ENCODE data around the gene COG5. TPM values are rescaled to one million over a fixed set of nuclear protein-coding genes. Genes with fewer than 3 reads are reported as not detected.

Gene COG5
- total RNA-seq, 2 experiments from 2014 or later: 38.9 to 40.7 TPM

DNA sequence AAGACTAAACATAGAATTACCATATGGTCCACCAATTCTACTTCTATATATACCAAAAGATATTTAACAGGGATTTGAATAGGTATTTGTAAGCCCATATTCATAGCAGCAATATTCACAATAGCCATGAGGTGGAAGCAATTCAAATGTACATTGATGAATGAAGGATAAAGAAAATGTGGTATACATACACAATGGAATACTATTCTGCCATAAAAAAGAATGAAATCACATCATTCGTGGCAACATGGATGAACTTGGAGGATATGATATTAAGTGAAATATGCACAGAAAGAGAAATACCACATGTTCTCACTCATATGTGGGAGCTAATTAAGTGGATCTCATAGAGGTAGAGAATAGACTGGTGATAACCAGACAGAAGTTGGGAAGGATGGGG lies 128.0 kb downstream of the COG5 start:
- H3K27ac Mint-ChIP-seq: no peak overlapping the region
- no peak for DNase-seq
- H3K9me3 Mint-ChIP-seq: peaks cover 9% of the 10 kb centered on the region
- CTCF ChIA-PET: no interaction called here
- H3K36me3 Mint-ChIP-seq: peaks cover 19% of the 10 kb centered on the region
- no peak overlapping the region for H3K4me3 Mint-ChIP-seq
- H3K27me3 Mint-ChIP-seq: no peaks in the 10 kb centered on the region
- H3K4me1 Mint-ChIP-seq (ENCODE audit: low read depth): no peaks in the 10 kb centered on the region
- intact Hi-C loops (cut with micrococcal nuclease): no loop called here
- POLR2A ChIA-PET: no interaction called here

DNA sequence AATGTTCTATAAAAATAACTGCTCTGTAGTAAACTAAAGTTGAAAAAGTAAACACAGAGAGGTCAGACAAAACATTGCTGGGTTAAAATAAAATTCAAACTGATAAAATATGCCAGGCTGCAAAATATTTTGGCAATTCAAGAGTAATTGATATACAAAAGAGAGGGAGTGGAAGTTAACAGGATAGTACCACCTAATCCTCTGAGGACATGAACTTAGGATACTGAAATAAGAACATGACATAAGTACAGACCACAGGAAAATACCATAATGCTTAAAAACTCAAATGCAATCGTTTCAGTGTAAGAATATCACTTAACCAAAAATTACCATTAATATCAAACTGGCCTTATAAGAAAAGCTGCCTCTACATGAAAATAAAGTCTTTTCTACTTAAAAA lies 131.5 kb downstream of the COG5 start:
- no peak overlapping the region for H3K4me3 Mint-ChIP-seq
- CTCF ChIA-PET: no interaction called here

DNA sequence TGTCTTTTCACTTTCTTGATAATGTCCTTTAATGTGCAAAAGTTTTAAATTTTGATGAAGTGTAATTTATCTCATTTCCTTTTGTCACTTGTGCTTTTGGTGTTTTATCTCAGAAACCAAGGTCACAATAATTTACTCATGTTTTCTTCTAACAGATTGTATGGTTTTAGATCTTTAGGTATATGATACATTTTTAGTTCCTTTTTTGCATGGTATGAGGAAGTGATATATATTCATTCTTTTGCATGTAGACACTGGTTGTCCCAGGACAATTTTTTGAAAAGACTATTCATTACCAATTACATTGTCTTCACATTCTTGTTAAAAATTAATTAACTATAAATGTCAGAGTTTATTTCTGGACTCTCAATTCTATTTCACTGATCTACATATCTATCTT lies 133.7 kb downstream of the COG5 start:
- Mint-ChIP-seq H3K36me3 (peaks cover 17% of the 10 kb centered on the region), H3K27me3 (no peaks in the 10 kb centered on the region), H3K4me1 (ENCODE audit: low read depth) (peaks cover 2% of the 10 kb centered on the region), H3K4me3 (no peak overlapping the region), H3K9me3 (peaks cover 4% of the 10 kb centered on the region), H3K27ac (no peak overlapping the region)
- DNase-seq: no peak
- intact Hi-C loops (cut with micrococcal nuclease): no loop called here
- CTCF ChIA-PET: no interaction called here
- POLR2A ChIA-PET: no interaction called here

More for the DNA sequence above, 131.5 kb downstream of the COG5 start:
- Mint-ChIP-seq H3K36me3 (peaks cover 25% of the 10 kb centered on the region), H3K27ac (no peak overlapping the region), H3K9me3 (peaks cover 9% of the 10 kb centered on the region), H3K27me3 (no peaks in the 10 kb centered on the region), H3K4me1 (ENCODE audit: low read depth) (peaks cover 2% of the 10 kb centered on the region)
- intact Hi-C loops (cut with micrococcal nuclease): no loop called here
- DNase-seq: no peak
- POLR2A ChIA-PET: no interaction called here

DNA sequence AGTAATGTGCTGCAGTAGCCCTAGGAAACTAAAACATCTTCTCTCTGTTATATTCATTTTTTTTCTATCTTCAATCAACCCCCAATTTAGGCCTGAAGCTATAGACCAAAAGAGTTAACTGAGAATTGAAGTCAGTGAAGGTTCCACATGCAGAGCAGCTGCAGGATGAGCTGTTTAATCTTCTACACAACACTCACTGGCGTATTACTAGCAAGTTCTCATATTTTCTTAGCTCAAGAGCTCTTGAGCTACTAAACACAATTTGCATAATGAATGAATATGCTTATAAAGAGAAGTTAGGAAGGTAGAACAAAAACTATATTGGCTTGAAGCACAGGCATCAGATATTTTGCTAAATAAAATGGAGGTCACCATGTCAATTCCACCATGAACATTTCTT lies 135.1 kb downstream of the COG5 start:
- DNase-seq: no peak
- intact Hi-C loops (cut with micrococcal nuclease): no loop called here
- Mint-ChIP-seq H3K4me1 (ENCODE audit: low read depth) (peaks cover 2% of the 10 kb centered on the region), H3K36me3 (peaks cover 11% of the 10 kb centered on the region), H3K27ac (no peak overlapping the region), H3K27me3 (no peaks in the 10 kb centered on the region), H3K4me3 (no peak overlapping the region), H3K9me3 (no peaks in the 10 kb centered on the region)
- ChIA-PET POLR2A (no interaction called here), CTCF (no interaction called here)

DNA sequence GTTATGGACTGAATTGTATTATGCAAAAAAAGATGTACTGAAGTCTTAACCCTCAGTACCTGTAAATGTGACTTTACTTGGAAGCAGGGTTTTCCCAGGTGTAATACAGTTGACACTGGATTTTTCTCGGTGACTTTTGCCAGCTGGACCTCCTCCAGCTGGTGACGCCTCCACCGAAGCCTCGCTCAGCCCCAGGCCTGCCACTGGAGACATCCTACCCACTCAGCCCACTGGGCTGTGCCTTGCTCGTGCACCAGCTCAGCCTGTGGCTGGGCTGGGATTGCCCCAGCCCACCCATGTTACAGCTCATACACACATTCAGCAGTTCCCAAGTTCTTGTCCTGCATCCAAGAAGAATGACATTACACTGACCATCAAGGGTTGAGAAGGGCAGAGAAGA lies 136.3 kb downstream of the COG5 start:
- Mint-ChIP-seq H3K4me3 (no peak overlapping the region), H3K4me1 (ENCODE audit: low read depth) (peaks cover 2% of the 10 kb centered on the region), H3K27ac (no peak overlapping the region), H3K9me3 (no peaks in the 10 kb centered on the region), H3K27me3 (no peaks in the 10 kb centered on the region), H3K36me3 (peaks cover 11% of the 10 kb centered on the region)
- ChIA-PET CTCF (no interaction called here), POLR2A (no interaction called here)
- no peak for DNase-seq
- intact Hi-C loops (cut with micrococcal nuclease): no loop called here

DNA sequence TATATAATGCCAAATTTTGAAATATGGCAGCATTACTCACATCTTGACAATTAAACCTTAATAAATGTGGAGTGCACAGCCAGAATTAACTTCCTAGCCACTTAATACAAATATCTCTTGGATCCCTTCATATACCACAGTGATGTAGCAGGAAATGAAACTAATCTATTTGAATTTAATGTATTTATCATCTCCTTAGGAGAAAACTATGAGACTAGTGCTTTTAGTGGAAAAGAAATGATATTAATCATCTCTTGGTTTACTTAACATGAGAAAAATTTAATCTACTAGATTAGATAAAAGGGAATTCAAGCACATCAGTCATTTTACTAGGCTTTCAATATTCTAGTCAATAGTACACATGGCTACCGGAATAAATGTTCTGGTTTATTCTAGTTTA lies 149.5 kb downstream of the COG5 start:
- CTCF ChIA-PET: no interaction called here
- H3K9me3 Mint-ChIP-seq: no peaks in the 10 kb centered on the region
- H3K27ac Mint-ChIP-seq: no peak overlapping the region
- no peaks in the 10 kb centered on the region for H3K4me1 Mint-ChIP-seq (ENCODE audit: low read depth)
- POLR2A ChIA-PET: no interaction called here
- DNase-seq: no peak
- intact Hi-C loops (cut with micrococcal nuclease): no loop called here
- peaks cover 12% of the 10 kb centered on the region for H3K36me3 Mint-ChIP-seq
- no peaks in the 10 kb centered on the region for H3K27me3 Mint-ChIP-seq
- H3K4me3 Mint-ChIP-seq: no peak overlapping the region

DNA sequence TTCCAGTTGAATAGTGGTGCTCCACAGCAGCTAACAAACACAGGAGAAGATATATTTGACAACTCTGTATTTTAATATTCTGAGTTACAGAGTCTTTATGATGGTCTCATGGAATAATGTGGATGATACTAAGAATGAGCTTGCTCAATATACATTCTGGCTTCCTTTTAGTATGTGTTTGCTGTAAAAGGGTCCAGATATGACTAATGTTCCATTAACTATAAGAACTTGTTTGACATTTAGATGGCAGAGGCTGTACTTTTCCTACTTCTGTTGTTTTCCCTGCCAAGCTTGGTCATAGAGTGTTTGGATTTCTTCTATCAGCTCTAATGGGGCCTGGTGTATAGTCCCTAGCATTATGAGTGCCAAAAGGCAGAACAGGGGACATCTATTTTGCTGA lies 155.4 kb downstream of the COG5 start:
- ChIA-PET CTCF (interaction anchor here (0.5 kb wide), 1 partner anchor 76 kb away, joined by 4 read pairs; no protein-coding TSS in a partner anchor), POLR2A (interaction anchor here (0.6 kb wide), 1 partner anchor 685 kb away, joined by 3 read pairs; no protein-coding TSS in a partner anchor)
- Mint-ChIP-seq H3K4me3 (no peak overlapping the region), H3K36me3 (peaks cover 27% of the 10 kb centered on the region), H3K9me3 (no peaks in the 10 kb centered on the region), H3K4me1 (ENCODE audit: low read depth) (peaks cover 10% of the 10 kb centered on the region), H3K27me3 (no peaks in the 10 kb centered on the region), H3K27ac (no peak overlapping the region)
- DNase-seq: no peak
- intact Hi-C loops (cut with micrococcal nuclease): no loop called here

DNA sequence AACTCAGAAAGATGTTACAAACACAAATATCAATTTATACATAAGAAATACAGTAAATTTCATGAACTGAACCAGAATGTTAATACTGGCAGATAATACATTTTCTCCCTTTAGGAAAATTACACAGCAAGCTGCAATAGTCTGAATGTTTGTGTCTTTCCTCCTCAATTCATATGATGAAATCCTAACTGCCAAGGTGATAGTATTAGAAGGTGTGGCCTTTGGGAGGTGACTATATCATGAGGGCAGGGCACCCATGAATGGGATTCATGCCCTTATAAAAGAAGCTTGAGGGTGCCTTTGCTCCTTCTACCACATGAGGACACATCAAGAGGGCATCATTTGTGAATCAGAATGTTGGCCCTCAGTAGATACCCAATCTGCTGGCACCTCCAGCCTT lies 158.2 kb downstream of the COG5 start:
- Mint-ChIP-seq H3K27ac (no peak overlapping the region), H3K4me3 (no peak overlapping the region), H3K9me3 (no peaks in the 10 kb centered on the region), H3K27me3 (no peaks in the 10 kb centered on the region), H3K4me1 (ENCODE audit: low read depth) (peaks cover 10% of the 10 kb centered on the region), H3K36me3 (peaks cover 30% of the 10 kb centered on the region)
- no peak for DNase-seq
- CTCF ChIA-PET: interaction anchor here (0.6 kb wide), 1 partner anchor 362 kb away, joined by 3 read pairs; no protein-coding TSS in a partner anchor
- intact Hi-C loops (cut with micrococcal nuclease): no loop called here
- POLR2A ChIA-PET: interaction anchor here (0.7 kb wide), 1 partner anchor 13 kb away, joined by 3 read pairs; no protein-coding TSS in a partner anchor

DNA sequence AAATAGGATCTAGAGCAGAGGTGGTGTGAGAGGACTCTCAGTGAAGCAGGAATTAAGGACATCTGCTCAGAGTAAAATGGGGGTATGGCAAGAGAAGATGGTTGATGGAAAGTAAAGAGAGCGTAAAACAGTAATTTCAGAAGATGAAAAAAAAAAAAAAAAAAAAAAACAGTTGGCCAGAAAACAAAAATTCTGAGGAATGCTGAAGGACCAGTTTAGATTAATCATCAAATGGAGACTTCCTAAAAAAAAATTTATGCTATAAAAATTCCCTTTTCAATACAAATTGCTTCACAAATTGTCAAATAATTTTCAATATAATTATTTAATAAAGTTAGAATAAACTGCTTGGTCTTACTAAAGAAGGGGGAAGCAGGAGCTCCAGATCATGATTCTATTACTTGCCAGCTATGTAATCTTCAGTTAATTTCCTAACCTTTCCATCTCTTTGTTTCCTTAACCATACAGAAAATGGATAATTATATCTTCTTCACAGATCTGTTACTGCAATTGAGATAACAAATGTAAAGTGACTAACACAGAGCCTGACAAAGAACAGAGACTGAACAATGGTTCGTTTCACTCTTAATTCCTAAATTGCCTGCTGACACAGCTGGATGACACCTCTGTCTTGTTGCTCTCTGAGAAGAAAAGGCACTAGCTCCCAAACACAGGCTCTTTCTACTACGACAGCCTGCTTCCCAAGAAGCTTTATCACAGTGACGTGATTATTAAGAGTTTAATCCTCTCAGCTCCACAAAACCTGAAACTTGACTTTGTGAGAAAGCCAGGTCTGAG lies 158.8 kb downstream of the COG5 start:
- no peak overlapping the region for H3K27ac Mint-ChIP-seq
- H3K9me3 Mint-ChIP-seq: no peaks in the 10 kb centered on the region
- no peak overlapping the region for H3K4me3 Mint-ChIP-seq
- ChIA-PET POLR2A (interaction anchor here (0.7 kb wide), 1 partner anchor 12 kb away, joined by 3 read pairs; no protein-coding TSS in a partner anchor), CTCF (no interaction called here)
- H3K4me1 Mint-ChIP-seq (ENCODE audit: low read depth): peaks cover 10% of the 10 kb centered on the region
- no peaks in the 10 kb centered on the region for H3K27me3 Mint-ChIP-seq
- peaks cover 28% of the 10 kb centered on the region for H3K36me3 Mint-ChIP-seq
- intact Hi-C loops (cut with micrococcal nuclease): no loop called here
- DNase-seq: no peak

DNA sequence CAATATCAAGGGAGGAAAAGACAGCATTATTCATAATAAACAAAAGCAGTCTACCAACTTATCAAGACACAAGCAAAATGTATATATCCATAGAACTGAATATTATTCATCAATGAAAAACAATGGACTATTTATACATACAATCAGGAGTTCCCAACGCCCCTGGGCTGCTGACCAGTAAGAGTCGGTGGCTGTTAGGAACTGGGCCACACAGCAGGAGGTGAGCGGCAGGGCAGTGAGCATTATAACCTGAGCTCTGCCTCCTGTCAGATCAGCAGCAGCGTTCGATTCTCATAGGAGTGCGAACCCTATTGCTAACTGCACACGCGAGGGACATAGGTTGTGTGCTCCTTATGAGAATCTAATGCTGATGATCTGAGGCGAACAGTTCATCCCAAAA lies 165.6 kb downstream of the COG5 start:
- CTCF ChIA-PET: no interaction called here
- Mint-ChIP-seq H3K4me3 (no peak overlapping the region), H3K9me3 (no peaks in the 10 kb centered on the region), H3K27ac (no peak overlapping the region), H3K27me3 (no peaks in the 10 kb centered on the region), H3K4me1 (ENCODE audit: low read depth) (no peaks in the 10 kb centered on the region), H3K36me3 (peaks cover 14% of the 10 kb centered on the region)
- POLR2A ChIA-PET: no interaction called here
- intact Hi-C loops (cut with micrococcal nuclease): no loop called here
- no peak for DNase-seq

DNA sequence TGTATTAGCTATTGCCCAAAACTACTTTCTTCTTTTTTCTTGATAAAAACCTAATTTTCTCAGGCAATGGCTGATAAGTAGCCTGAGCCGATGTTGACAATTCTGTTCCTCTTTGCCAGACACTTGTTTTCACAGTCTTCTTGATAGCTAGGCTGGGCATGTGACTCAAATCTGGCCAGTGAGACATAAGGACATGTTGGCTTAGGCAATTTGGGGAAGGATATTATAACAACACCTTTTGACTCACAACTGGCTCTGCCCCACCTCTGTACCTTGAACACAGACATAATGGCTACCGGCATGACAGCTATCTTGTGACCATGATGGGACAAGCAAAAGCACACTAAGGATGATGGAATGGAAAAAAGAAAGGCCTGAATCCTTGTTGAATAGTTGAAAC lies 166.7 kb downstream of the COG5 start:
- intact Hi-C loops (cut with micrococcal nuclease): no loop called here
- ChIA-PET POLR2A (no interaction called here), CTCF (interaction anchor here (1.0 kb wide), 1 partner anchor 52 kb away, joined by 3 read pairs; no protein-coding TSS in a partner anchor)
- no peak overlapping the region for H3K4me3 Mint-ChIP-seq
- DNase-seq: no peak
- no peak overlapping the region for H3K27ac Mint-ChIP-seq
- H3K4me1 Mint-ChIP-seq (ENCODE audit: low read depth): no peaks in the 10 kb centered on the region
- H3K9me3 Mint-ChIP-seq: no peaks in the 10 kb centered on the region
- peaks cover 11% of the 10 kb centered on the region for H3K36me3 Mint-ChIP-seq
- no peaks in the 10 kb centered on the region for H3K27me3 Mint-ChIP-seq

DNA sequence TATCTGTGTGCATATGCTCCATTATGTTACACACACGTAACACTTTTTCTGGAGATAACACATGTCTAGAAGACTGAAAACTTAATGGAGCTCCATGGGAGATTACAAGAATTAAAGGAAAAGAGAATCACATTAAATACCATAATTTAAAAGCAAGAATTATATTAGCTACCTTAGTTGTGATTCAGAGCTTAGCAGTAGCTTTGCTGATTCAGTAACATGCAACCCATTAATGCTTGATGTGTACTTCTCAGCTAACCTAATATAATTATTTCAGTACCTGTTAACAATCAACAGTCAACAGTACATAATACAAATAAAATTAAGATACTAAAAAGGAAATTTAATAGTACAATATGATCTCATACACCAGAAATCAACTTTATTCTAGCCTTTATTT lies 167.6 kb downstream of the COG5 start:
- H3K4me1 Mint-ChIP-seq (ENCODE audit: low read depth): no peaks in the 10 kb centered on the region
- intact Hi-C loops (cut with micrococcal nuclease): no loop called here
- no peaks in the 10 kb centered on the region for H3K27me3 Mint-ChIP-seq
- peaks cover 8% of the 10 kb centered on the region for H3K36me3 Mint-ChIP-seq
- no peak for DNase-seq
- H3K4me3 Mint-ChIP-seq: no peak overlapping the region
- H3K27ac Mint-ChIP-seq: no peak overlapping the region
- CTCF ChIA-PET: interaction anchor here (1.0 kb wide), 1 partner anchor 51 kb away, joined by 3 read pairs; no protein-coding TSS in a partner anchor
- no peaks in the 10 kb centered on the region for H3K9me3 Mint-ChIP-seq
- POLR2A ChIA-PET: no interaction called here

DNA sequence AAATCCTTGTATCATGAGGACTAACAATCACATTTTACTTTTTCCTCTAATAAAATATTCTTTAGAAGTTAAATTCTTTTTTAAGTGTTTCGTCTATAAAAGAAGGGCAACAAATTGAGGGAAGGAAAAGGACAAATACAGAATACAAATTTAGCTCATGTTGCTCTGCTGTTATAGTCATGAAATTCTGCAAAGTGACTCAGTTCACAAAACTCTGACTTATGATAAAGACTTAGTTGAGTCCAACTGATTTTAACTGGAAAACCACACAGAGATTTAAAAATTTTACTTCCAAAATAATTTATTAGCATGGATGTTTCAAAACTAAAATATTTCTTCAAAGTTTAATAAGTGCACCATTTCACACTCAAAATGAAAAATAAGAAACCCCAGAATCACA lies 168.9 kb downstream of the COG5 start:
- no peak for DNase-seq
- H3K4me1 Mint-ChIP-seq (ENCODE audit: low read depth): no peaks in the 10 kb centered on the region
- ChIA-PET POLR2A (no interaction called here), CTCF (no interaction called here)
- no peaks in the 10 kb centered on the region for H3K9me3 Mint-ChIP-seq
- no peak overlapping the region for H3K27ac Mint-ChIP-seq
- H3K4me3 Mint-ChIP-seq: no peak overlapping the region
- no peaks in the 10 kb centered on the region for H3K27me3 Mint-ChIP-seq
- intact Hi-C loops (cut with micrococcal nuclease): no loop called here
- H3K36me3 Mint-ChIP-seq: peaks cover 7% of the 10 kb centered on the region
